Stimulated activated CD4-positive, alpha-beta T cell treated with anti-CD3 and anti-CD28 coated beads, Interleukin-2, amount 100 ng/mL, for 4 hours (primary cell): ENCODE results near the gene CAMLG.

Source experiments
- DNase-seq: peaks from one replicate; pipeline ENCODE4 v3.0.0-alpha.2; 2020; ENCODE audit warnings: low read depth

Gene CAMLG

GRCh38 chr5:134784241-134784920, 46.0 kb downstream of the CAMLG start:
- no peak for DNase-seq

DNA sequence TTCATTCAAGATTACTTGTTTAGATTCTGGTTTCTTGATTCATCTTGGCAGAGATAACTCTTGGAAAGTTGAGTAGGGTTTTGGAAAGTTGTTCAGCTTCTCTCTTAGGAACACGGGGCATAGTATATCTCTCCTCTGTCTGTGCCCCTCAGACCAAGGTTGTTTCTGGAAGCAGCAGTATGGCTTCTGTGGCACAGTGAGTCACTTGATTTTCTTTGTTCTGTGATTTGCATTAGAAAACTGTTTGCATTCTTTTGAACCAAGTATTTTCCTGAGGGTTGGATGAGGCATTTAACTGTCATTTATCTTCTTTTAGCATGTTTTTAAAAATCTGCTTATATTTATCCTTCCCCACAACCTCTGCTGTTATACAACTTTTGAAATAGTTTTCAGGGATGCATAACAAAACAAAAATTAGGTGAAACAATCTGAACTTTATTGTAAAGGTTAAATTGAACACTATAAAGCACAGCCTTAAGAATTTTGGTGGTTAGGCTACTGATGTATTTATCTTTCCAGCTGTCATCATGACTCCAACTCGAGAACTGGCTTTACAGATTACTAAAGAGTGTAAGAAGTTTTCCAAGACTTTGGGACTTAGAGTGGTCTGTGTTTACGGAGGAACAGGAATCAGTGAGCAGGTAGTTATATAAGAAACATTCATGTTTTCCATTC, 46.7 kb downstream of the CAMLG start:
- no peak for DNase-seq

DNA sequence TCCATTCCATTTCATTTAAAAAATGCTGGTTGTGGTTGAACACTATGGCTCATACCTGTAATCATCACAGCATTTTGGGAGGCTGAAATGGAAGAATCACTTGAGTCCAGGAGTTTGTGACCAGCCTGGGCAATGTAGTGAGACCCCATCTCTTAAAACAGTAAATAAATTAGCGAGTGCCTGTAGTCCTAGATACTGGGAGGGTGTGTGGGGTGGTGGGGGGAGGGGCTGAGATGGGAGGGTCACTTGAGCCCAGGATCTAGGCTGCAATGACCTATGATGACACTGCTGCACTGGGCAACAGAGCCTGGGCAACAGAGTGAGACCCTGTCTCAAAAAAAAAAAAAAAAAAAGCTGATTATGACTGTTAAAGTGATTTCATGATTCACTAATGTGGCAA, 49.3 kb downstream of the CAMLG start:
- no peak for DNase-seq

GRCh38 chr5:134791580-134791979, 53.2 kb downstream of the CAMLG start:
- no peak for DNase-seq

- no peak for DNase-seq
Observed at GRCh38 chr5:134792286-134792685, 53.9 kb downstream of the CAMLG start.

- no peak for DNase-seq
Observed at GRCh38 chr5:134793111-134793510, 54.8 kb downstream of the CAMLG start.

DNA sequence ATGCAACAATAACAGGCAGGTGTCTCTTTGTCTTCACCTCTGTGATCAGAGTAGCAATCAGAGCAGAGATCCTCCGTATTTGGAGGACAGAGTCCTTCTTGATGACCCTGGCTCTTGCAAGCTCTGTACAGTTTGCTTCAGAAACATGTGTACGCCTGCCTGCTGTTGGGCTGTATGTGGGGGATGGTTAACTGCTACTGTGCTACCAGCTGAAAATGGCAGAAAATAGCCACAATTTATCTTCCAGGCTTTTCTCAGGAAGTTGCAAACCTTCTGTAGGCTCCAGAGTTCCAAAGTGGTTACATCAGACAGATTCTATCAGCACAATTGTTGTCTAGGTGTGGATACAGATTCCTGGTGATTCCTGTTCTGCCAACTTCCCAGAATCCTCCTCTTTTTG, 55.7 kb downstream of the CAMLG start:
- no peak for DNase-seq

GRCh38 chr5:134794819-134795218, 56.5 kb downstream of the CAMLG start:
- no peak for DNase-seq

DNA sequence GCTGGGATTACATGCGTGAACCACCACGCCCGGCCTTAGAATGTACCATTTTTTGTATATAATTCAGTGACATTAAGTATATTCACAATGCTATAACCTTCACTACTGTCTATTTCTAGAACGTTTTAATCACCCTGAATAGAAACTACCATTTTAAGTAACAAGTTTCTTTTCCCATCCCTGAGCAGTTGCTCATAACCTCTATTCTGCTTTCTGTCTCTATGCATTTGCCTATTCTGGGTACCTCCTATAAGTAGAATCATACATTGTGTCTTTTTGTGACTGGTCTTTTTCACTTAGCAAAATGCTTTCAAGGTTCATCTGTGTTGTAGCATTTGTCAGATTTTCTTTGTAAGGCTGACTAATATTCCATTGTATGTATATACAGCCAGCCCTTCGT, 60.1 kb downstream of the CAMLG start:
- no peak for DNase-seq
